ENCODE data around the gene EXOC3L1.

The EXOC3L1 gene

GRCh38 chr16:67190041-67190440 lies at the start of gene EXOC3L1:
TSS of gene EXOC3L1 (minus strand) at chr16:67190136. CDS start at chr16:67189676, 460 bp downstream.
- Histone ChIP-seq H3K27me3 (ENCODE audit: control insufficient read depth in 1 of 2, insufficient read depth in 2 of 2, low read length in 2 of 2) (no peaks in the 10 kb centered on the region), H3K27ac (ENCODE audit: low read depth, low read length) (no peak within 1 kb of the TSS), H3K9ac (ENCODE audit: low read length) (no peak within 1 kb of the TSS), H3K36me3 (ENCODE audit: insufficient read depth, low read length) (peaks cover 15% of the 10 kb centered on the region), H3K4me1 (ENCODE audit: insufficient read depth, low read length) (peaks cover 34% of the 10 kb centered on the region), H3K9me3 (ENCODE audit: low read length) (no peaks in the 10 kb centered on the region), H3K4me3 (ENCODE audit: low read depth in 1 of 2, low read length in 2 of 2) (no peak within 1 kb of the TSS)

- Histone ChIP-seq H3K9ac (ENCODE audit: low read length) (no peak overlapping the region), H3K4me1 (ENCODE audit: insufficient read depth, low read length) (peaks cover 8% of the 10 kb centered on the region), H3K36me3 (ENCODE audit: insufficient read depth, low read length) (peaks cover 18% of the 10 kb centered on the region), H3K4me3 (ENCODE audit: low read depth in 1 of 2, low read length in 2 of 2) (no peak overlapping the region), H3K27me3 (ENCODE audit: control insufficient read depth in 1 of 2, insufficient read depth in 2 of 2, low read length in 2 of 2) (no peaks in the 10 kb centered on the region), H3K9me3 (ENCODE audit: low read length) (no peaks in the 10 kb centered on the region), H3K27ac (ENCODE audit: low read depth, low read length) (no peak overlapping the region)
These were observed 49.0 kb upstream of the EXOC3L1 start for GRCh38 chr16:67238806-67239470.

GRCh38 chr16:67238278-67238575 lies 48.3 kb upstream of the EXOC3L1 start:
- Histone ChIP-seq H3K9ac (ENCODE audit: low read length) (no peak overlapping the region), H3K36me3 (ENCODE audit: insufficient read depth, low read length) (peaks cover 18% of the 10 kb centered on the region)

GRCh38 chr16:67237396-67238277 lies 47.7 kb upstream of the EXOC3L1 start:
- H3K9me3 ChIP-seq (ENCODE audit: low read length), result no peaks in the 10 kb centered on the region
- H3K4me3 ChIP-seq (ENCODE audit: low read depth in 1 of 2, low read length in 2 of 2), result no peak overlapping the region
- no peak overlapping the region for H3K9ac ChIP-seq (ENCODE audit: low read length)
- no peaks in the 10 kb centered on the region for H3K27me3 ChIP-seq (ENCODE audit: control insufficient read depth in 1 of 2, insufficient read depth in 2 of 2, low read length in 2 of 2)
- H3K36me3 ChIP-seq (ENCODE audit: insufficient read depth, low read length), result peaks cover 18% of the 10 kb centered on the region
- peaks cover 6% of the 10 kb centered on the region for H3K4me1 ChIP-seq (ENCODE audit: insufficient read depth, low read length)
- no peak overlapping the region for H3K27ac ChIP-seq (ENCODE audit: low read depth, low read length)

More at GRCh38 chr16:67238278-67238575, 48.3 kb upstream of the EXOC3L1 start:
- H3K4me3 ChIP-seq (ENCODE audit: low read depth in 1 of 2, low read length in 2 of 2), result no peak overlapping the region
- no peak overlapping the region for H3K27ac ChIP-seq (ENCODE audit: low read depth, low read length)
- no peaks in the 10 kb centered on the region for H3K27me3 ChIP-seq (ENCODE audit: control insufficient read depth in 1 of 2, insufficient read depth in 2 of 2, low read length in 2 of 2)
- peaks cover 6% of the 10 kb centered on the region for H3K4me1 ChIP-seq (ENCODE audit: insufficient read depth, low read length)
- H3K9me3 ChIP-seq (ENCODE audit: low read length), result no peaks in the 10 kb centered on the region

GRCh38 chr16:67236563-67237395 lies 46.8 kb upstream of the EXOC3L1 start:
- Histone ChIP-seq H3K9ac (ENCODE audit: low read length) (no peak overlapping the region), H3K27me3 (ENCODE audit: control insufficient read depth in 1 of 2, insufficient read depth in 2 of 2, low read length in 2 of 2) (no peaks in the 10 kb centered on the region), H3K36me3 (ENCODE audit: insufficient read depth, low read length) (peaks cover 18% of the 10 kb centered on the region), H3K4me3 (ENCODE audit: low read depth in 1 of 2, low read length in 2 of 2) (no peak overlapping the region), H3K9me3 (ENCODE audit: low read length) (no peaks in the 10 kb centered on the region), H3K27ac (ENCODE audit: low read depth, low read length) (no peak overlapping the region), H3K4me1 (ENCODE audit: insufficient read depth, low read length) (peaks cover 6% of the 10 kb centered on the region)

- Histone ChIP-seq H3K4me3 (ENCODE audit: low read depth in 1 of 2, low read length in 2 of 2) (no peak overlapping the region), H3K4me1 (ENCODE audit: insufficient read depth, low read length) (no peaks in the 10 kb centered on the region), H3K9me3 (ENCODE audit: low read length) (no peaks in the 10 kb centered on the region), H3K36me3 (ENCODE audit: insufficient read depth, low read length) (peaks cover 23% of the 10 kb centered on the region), H3K27me3 (ENCODE audit: control insufficient read depth in 1 of 2, insufficient read depth in 2 of 2, low read length in 2 of 2) (no peaks in the 10 kb centered on the region), H3K9ac (ENCODE audit: low read length) (no peak overlapping the region), H3K27ac (ENCODE audit: low read depth, low read length) (no peak overlapping the region)
These were observed 46.1 kb upstream of the EXOC3L1 start for GRCh38 chr16:67235816-67236562.

- H3K27me3 ChIP-seq (ENCODE audit: control insufficient read depth in 1 of 2, insufficient read depth in 2 of 2, low read length in 2 of 2), result no peaks in the 10 kb centered on the region
- H3K27ac ChIP-seq (ENCODE audit: low read depth, low read length), result no peak overlapping the region
- no peak overlapping the region for H3K4me3 ChIP-seq (ENCODE audit: low read depth in 1 of 2, low read length in 2 of 2)
- H3K36me3 ChIP-seq (ENCODE audit: insufficient read depth, low read length), result peaks cover 39% of the 10 kb centered on the region
- H3K4me1 ChIP-seq (ENCODE audit: insufficient read depth, low read length), result no peaks in the 10 kb centered on the region
- no peak overlapping the region for H3K9ac ChIP-seq (ENCODE audit: low read length)
- H3K9me3 ChIP-seq (ENCODE audit: low read length), result no peaks in the 10 kb centered on the region
These were observed 44.3 kb upstream of the EXOC3L1 start for GRCh38 chr16:67234180-67234597.

GRCh38 chr16:67233596-67233995 lies 43.7 kb upstream of the EXOC3L1 start:
- Histone ChIP-seq H3K4me3 (ENCODE audit: low read depth in 1 of 2, low read length in 2 of 2) (no peak overlapping the region), H3K27me3 (ENCODE audit: control insufficient read depth in 1 of 2, insufficient read depth in 2 of 2, low read length in 2 of 2) (no peaks in the 10 kb centered on the region), H3K4me1 (ENCODE audit: insufficient read depth, low read length) (no peaks in the 10 kb centered on the region), H3K36me3 (ENCODE audit: insufficient read depth, low read length) (peaks cover 45% of the 10 kb centered on the region), H3K9ac (ENCODE audit: low read length) (no peak overlapping the region), H3K27ac (ENCODE audit: low read depth, low read length) (no peak overlapping the region), H3K9me3 (ENCODE audit: low read length) (no peaks in the 10 kb centered on the region)

GRCh38 chr16:67230809-67231660 lies 41.1 kb upstream of the EXOC3L1 start:
- H3K9me3 ChIP-seq (ENCODE audit: low read length), result no peaks in the 10 kb centered on the region
- no peak overlapping the region for H3K4me3 ChIP-seq (ENCODE audit: low read depth in 1 of 2, low read length in 2 of 2)
- H3K27ac ChIP-seq (ENCODE audit: low read depth, low read length), result no peak overlapping the region
- peaks cover 40% of the 10 kb centered on the region for H3K36me3 ChIP-seq (ENCODE audit: insufficient read depth, low read length)
- peaks cover 15% of the 10 kb centered on the region for H3K4me1 ChIP-seq (ENCODE audit: insufficient read depth, low read length)
- no peaks in the 10 kb centered on the region for H3K27me3 ChIP-seq (ENCODE audit: control insufficient read depth in 1 of 2, insufficient read depth in 2 of 2, low read length in 2 of 2)
- H3K9ac ChIP-seq (ENCODE audit: low read length), result no peak overlapping the region

Measured in muscle layer of colon (tissue), 2 donors.